DND-41 (cell line): ENCODE measurements around the gene KIF17.

Source experiments
- ATAC-seq: fragments of 200-7000 bp; cut with Tn5 transposase; 3 replicates; pipeline ENCODE4 v1.9.1; 2021; ENCODE audit warnings: low read depth; ENCODE audit not compliant: insufficient read depth
- DNase-seq: peaks from one replicate; pipeline ENCODE4 v3.0.0-alpha.2; 2020
- H2AFZ ChIP-seq: 2 replicates; pipeline ENCODE4 v1.6.0; 2012; ENCODE audit warnings: low read depth, low read length
- H3K27ac ChIP-seq: 2 replicates; pipeline ENCODE4 v1.5.1; 2012; ENCODE audit warnings: low read length, inconsistent platforms
- H3K27me3 ChIP-seq: fragments of 200-600 bp; sonication (generic); 2 replicates; pipeline ENCODE4 v1.6.0; 2012; ENCODE audit warnings: low read length, mild to moderate bottlenecking, inconsistent platforms; ENCODE audit not compliant: insufficient read depth, poor library complexity
- H3K36me3 ChIP-seq: 2 replicates; pipeline ENCODE4 v1.5.1; 2012; ENCODE audit warnings: low read length, inconsistent platforms; ENCODE audit not compliant: insufficient read depth
- H3K4me1 ChIP-seq: 2 replicates; pipeline ENCODE4 v1.5.1; 2012; ENCODE audit warnings: mild to moderate bottlenecking, low read length; ENCODE audit not compliant: insufficient read depth
- H3K4me2 ChIP-seq: 2 replicates; pipeline ENCODE4 v1.6.0; 2012; ENCODE audit warnings: mild to moderate bottlenecking, moderate library complexity, low read length, inconsistent platforms; ENCODE audit not compliant: insufficient read depth
- H3K4me3 ChIP-seq, 2 experiments: fragments of 200-600 bp in 1 of 2; shearing (Covaris generic) in 1 of 2; 2 replicates each; pipeline ENCODE4 v1.5.1; 2012 to 2016; ENCODE audit warnings: inconsistent platforms in 2 of 2, low read length in 2 of 2, mild to moderate bottlenecking in 2 of 2, low read depth in 1 of 2, moderate library complexity in 1 of 2
- H3K79me2 ChIP-seq: 2 replicates; pipeline ENCODE4 v1.6.0; 2012; ENCODE audit warnings: low read length, inconsistent platforms; ENCODE audit not compliant: insufficient read depth
- H3K9ac ChIP-seq: 2 replicates; pipeline ENCODE4 v1.6.0; 2012; ENCODE audit warnings: low read depth, mild to moderate bottlenecking, inconsistent platforms, low read length, moderate library complexity
- H3K9me3 ChIP-seq: 2 replicates; pipeline ENCODE4 v1.5.1; 2012; ENCODE audit warnings: low read length, moderate library complexity, mild to moderate bottlenecking, inconsistent platforms; ENCODE audit not compliant: insufficient read depth, severe bottlenecking
- H4K20me1 ChIP-seq: 2 replicates; pipeline ENCODE4 v1.6.0; 2012; ENCODE audit warnings: low read length; ENCODE audit not compliant: insufficient read depth
- EZH2 ChIP-seq: IDR thresholded peaks from 3 replicates; pipeline ENCODE4 v1.6.1; 2012; ENCODE audit warnings: borderline replicate concordance, low read depth, mild to moderate bottlenecking, moderate library complexity, low read length, inconsistent platforms; ENCODE audit not compliant: severe bottlenecking
- TF ChIP-seq, protein P1 (sequence below): IDR thresholded peaks from 2 replicates; pipeline ENCODE4 v1.5.1; 2012; ENCODE audit warnings: borderline replicate concordance, low read length, moderate library complexity, mild to moderate bottlenecking; ENCODE audit not compliant: poor library complexity, severe bottlenecking; ENCODE audit errors: extremely low read depth

KIF17 gene

DNA sequence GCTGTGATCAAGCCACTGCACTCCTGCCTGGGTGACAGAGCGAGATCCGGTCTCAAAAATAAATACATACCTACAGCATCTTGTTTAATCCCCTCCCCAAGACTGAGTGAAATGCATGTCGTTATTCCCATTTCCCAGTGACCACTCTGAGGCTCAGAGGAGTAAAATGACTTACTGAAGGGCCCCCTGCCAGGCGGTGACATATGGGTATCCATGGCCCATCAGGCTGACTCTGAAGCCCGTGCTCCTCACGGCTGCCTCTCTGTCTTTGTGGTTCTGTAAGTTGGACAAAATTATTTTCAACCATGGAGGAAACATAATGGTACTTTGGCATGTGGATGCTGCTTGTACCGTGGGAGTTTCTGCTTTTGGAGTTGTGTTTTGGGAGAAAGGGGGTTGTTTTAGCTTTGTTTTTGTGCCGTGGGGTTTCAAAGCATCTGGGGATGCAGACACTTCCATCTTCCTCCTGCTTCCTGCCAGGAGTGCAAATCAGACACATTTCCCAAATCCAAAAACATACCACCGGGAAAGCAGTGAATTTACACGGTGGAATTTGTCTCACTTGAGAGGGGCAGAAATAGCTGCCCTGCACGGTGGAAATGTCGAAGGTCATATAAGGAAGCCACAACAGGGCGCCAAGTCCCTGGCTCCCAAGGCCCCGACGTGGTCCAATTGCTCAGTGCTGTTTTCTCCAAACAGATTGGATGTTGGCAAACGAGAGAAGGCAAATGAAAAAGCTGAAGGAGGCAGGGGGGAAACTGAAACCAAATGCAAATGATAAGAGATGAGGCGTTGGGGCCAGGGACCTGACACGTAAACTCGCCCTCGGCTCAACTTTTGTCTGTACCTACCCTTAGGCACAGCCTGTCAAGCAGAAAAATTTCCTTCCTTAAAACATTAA, 101.6 kb downstream of the KIF17 start:
- Histone ChIP-seq H3K79me2 (no peaks in the 10 kb centered on the region), H3K9me3 (no peaks in the 10 kb centered on the region), H3K4me2 (no peak overlapping the region), H3K36me3 (no peaks in the 10 kb centered on the region), H3K27me3 (no peaks in the 10 kb centered on the region), H3K9ac (no peak overlapping the region), H3K27ac (no peak overlapping the region), H2AFZ (no peak overlapping the region), H4K20me1 (no peaks in the 10 kb centered on the region), H3K4me3 (no peak overlapping the region), H3K4me1 (no peaks in the 10 kb centered on the region)
- ATAC-seq (no peak), DNase-seq (no peak)
- TF ChIP-seq EZH2, result no peak
- TF ChIP-seq, protein P1, sequence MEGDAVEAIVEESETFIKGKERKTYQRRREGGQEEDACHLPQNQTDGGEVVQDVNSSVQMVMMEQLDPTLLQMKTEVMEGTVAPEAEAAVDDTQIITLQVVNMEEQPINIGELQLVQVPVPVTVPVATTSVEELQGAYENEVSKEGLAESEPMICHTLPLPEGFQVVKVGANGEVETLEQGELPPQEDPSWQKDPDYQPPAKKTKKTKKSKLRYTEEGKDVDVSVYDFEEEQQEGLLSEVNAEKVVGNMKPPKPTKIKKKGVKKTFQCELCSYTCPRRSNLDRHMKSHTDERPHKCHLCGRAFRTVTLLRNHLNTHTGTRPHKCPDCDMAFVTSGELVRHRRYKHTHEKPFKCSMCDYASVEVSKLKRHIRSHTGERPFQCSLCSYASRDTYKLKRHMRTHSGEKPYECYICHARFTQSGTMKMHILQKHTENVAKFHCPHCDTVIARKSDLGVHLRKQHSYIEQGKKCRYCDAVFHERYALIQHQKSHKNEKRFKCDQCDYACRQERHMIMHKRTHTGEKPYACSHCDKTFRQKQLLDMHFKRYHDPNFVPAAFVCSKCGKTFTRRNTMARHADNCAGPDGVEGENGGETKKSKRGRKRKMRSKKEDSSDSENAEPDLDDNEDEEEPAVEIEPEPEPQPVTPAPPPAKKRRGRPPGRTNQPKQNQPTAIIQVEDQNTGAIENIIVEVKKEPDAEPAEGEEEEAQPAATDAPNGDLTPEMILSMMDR, result no peak

DNA sequence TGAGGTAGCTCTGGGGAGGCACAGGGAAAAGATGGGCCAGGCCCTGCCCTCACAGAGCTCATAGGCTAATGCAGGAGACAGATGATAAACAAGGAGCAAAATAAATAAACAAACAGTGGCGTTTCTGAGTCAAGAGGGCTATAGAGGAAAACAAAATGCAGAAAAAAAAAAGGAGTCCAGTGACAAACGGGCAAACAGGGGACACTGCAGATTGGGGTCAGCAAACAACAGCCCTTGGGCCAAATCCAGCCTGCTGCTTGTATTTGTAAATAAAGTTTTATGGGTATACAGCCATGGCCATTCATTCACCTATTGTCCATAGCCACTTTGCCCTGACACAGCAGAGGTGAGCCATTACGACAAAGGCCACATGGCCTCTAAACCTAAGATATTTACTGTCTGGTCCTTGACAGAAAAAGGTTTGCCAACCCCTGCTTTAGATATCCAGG, 103.7 kb downstream of the KIF17 start:
- no peaks in the 10 kb centered on the region for H3K4me1 ChIP-seq
- H3K9ac ChIP-seq, result no peak overlapping the region
- H2AFZ ChIP-seq, result no peak overlapping the region
- no peak overlapping the region for H3K4me2 ChIP-seq
- no peaks in the 10 kb centered on the region for H3K36me3 ChIP-seq
- H3K79me2 ChIP-seq, result no peaks in the 10 kb centered on the region
- no peak for TF ChIP-seq EZH2
- TF ChIP-seq, protein P1, result no peak
- H3K4me3 ChIP-seq, result no peak overlapping the region
- ATAC-seq (no peak), DNase-seq (no peak)
- H3K27me3 ChIP-seq, result no peaks in the 10 kb centered on the region
- no peaks in the 10 kb centered on the region for H3K9me3 ChIP-seq
- no peaks in the 10 kb centered on the region for H4K20me1 ChIP-seq
- H3K27ac ChIP-seq, result no peak overlapping the region
